Daoy (cell line): ENCODE data around the gene TNFRSF25. TPM values are rescaled to one million over a fixed set of nuclear protein-coding genes. Genes with fewer than 3 reads are reported as not detected.

Experiments
- DNase-seq: peaks from one replicate; pipeline ENCODE4 v3.0.0-alpha.2; 2015; ENCODE audit warnings: low read depth
- total RNA-seq: library from RNA; depleted of rRNA; stranded (reverse); fragments of >200 nt; shearing (Covaris generic); gene quantifications from 2 replicates; pipeline ENCODE4 v1.2.3, GENCODE V29; 2014; rRNA removed

Gene TNFRSF25
- total RNA-seq, result 2.0 and 3.5 TPM in 2 replicates

GRCh38 chr1:6466023-6466422 is at the start of gene TNFRSF25:
TSS of gene TNFRSF25 (minus strand) at chr1:6466173. CDS start at chr1:6466107, 66 bp downstream.
- DNase-seq, result no peak

- DNase-seq, result no peak
These were observed 49.8 kb upstream of the TNFRSF25 start for GRCh38 chr1:6515771-6516170.

- no peak for DNase-seq
These were observed 47.4 kb upstream of the TNFRSF25 start for GRCh38 chr1:6513320-6513801.

GRCh38 chr1:6512908-6513280 is 46.9 kb upstream of the TNFRSF25 start:
- no peak for DNase-seq

GRCh38 chr1:6512245-6512907 is 46.4 kb upstream of the TNFRSF25 start:
- no peak for DNase-seq

- no peak for DNase-seq
These were observed 45.7 kb upstream of the TNFRSF25 start for GRCh38 chr1:6511561-6512244.

GRCh38 chr1:6511056-6511455 is 45.1 kb upstream of the TNFRSF25 start:
- DNase-seq, result no peak

GRCh38 chr1:6510493-6510892 is 44.5 kb upstream of the TNFRSF25 start:
- DNase-seq, result no peak

GRCh38 chr1:6509919-6510291 is 43.9 kb upstream of the TNFRSF25 start:
- no peak for DNase-seq

- DNase-seq, result no peak
These were observed 43.4 kb upstream of the TNFRSF25 start for GRCh38 chr1:6509220-6509918.

GRCh38 chr1:6508816-6509189 is 42.8 kb upstream of the TNFRSF25 start:
- DNase-seq, result no peak

- no peak for DNase-seq
These were observed 42.3 kb upstream of the TNFRSF25 start for GRCh38 chr1:6508154-6508815.

GRCh38 chr1:6507461-6507911 is 41.5 kb upstream of the TNFRSF25 start:
- no peak for DNase-seq

- DNase-seq, result no peak
These were observed 41.1 kb upstream of the TNFRSF25 start for GRCh38 chr1:6507037-6507428.

- DNase-seq, result no peak
These were observed 40.5 kb upstream of the TNFRSF25 start for GRCh38 chr1:6506210-6507036.

GRCh38 chr1:6505367-6506209 is 39.6 kb upstream of the TNFRSF25 start:
- DNase-seq, result no peak

- no peak for DNase-seq
These were observed 38.9 kb upstream of the TNFRSF25 start for GRCh38 chr1:6504887-6505286.

- DNase-seq, result no peak
These were observed 38.1 kb upstream of the TNFRSF25 start for GRCh38 chr1:6503884-6504602.

GRCh38 chr1:6502000-6502891 is 36.3 kb upstream of the TNFRSF25 start:
- DNase-seq, result no peak
